ENCODE results near the gene HOXA6.

The HOXA6 gene

GRCh38 chr7:27111751-27112277 is 35.8 kb downstream of the HOXA6 start:
- DNase-seq (ENCODE audit: low read depth in 2 of 3, low spot score in 1 of 3) = no peak

- DNase-seq (ENCODE audit: low read depth in 2 of 3, low spot score in 1 of 3) = no peak
Observed at GRCh38 chr7:27111042-27111750, 36.4 kb downstream of the HOXA6 start.

- DNase-seq (ENCODE audit: low read depth in 2 of 3, low spot score in 1 of 3) = no peak
Observed at GRCh38 chr7:27110186-27111031, 37.2 kb downstream of the HOXA6 start.

DNA sequence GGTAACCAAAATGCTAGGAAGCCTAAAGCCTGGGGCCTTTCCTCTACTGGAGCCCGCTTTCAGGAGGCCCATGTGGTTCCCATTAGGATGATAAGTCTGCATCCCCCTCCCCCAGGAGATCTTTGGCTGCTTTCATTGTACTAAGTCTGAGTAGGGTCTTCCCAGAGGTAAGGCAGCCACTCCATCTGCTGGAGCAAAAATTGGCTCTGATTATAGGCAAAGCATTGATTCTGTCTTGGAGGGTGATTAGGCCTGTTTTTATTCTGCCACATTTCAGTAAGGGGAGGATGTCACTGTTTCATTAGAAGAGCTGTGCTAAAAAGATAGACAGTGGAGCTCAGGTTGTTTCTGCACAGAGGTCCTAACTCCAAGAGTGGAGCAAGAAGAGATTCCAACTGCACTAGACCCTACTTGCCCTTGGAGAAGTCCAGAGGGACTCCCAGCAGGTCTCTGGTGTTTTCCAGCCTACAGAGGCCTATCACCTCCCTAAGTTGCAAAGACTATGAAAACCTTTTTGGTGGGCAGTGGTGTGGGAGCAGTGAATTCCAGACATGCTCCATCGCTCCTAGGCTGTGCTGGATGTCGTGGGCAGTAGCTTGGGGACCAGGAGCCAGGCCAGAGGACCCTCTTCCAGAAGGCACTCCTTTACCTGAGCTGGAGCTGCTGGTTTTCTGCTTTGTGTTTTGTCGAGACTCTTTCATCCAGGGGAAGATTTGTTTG is 37.9 kb downstream of the HOXA6 start:
- no peak for DNase-seq (ENCODE audit: low read depth in 2 of 3, low spot score in 1 of 3)

- no peak for DNase-seq (ENCODE audit: low read depth in 2 of 3, low spot score in 1 of 3)
Observed at GRCh38 chr7:27108390-27109127, 39.0 kb downstream of the HOXA6 start.

DNA sequence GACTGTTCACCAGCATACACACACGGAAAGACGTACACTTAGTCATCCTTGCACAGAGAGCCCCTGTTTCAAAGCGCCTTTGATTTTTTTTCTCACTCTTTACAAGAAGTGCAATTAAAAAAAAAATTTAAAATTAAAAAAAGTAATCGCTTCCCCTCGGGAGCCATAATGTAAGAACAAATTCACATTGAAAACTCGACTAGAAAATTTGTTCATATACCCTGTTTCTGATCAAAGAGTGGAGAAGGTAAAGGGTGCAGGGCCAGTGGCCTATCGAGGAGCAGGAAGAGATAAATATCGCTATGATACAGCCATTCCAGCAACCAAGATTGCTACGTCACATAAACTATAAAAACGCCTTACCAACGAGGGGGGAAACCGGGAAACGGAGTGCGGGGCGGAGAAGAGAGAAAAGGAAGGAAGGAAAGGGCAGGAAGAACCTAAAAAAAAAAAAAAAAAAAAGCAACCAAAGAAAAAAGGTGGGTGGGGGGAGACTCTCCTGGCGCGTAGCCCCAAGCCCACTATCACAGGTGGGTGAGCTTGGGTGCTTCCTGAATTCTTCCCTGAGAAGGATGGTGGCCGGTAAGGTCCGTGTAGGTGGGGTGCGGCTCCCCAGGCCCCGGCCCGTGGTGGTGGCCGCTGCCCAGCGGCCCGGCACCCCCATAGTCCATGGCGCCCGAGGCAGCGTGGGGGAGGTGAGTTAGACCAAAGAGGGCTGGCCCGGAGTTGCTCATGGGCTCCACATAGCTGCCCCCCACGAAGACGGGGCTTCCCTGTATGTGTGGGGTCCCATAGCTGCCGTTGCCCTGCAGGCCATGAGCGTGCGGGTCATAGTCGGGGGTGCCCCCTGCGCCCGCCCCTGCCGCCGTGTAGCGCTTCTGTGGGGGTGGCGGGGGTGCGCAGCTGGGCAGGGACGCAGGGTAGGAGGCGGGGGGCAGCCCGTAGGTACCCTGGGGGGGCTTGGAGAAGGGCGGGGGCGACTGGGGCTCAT is 39.9 kb downstream of the HOXA6 start:
- DNase-seq (ENCODE audit: low read depth in 2 of 3, low spot score in 1 of 3) = no peak

GRCh38 chr7:27106901-27107240 is 40.7 kb downstream of the HOXA6 start:
- DNase-seq (ENCODE audit: low read depth in 2 of 3, low spot score in 1 of 3) = no peak

DNA sequence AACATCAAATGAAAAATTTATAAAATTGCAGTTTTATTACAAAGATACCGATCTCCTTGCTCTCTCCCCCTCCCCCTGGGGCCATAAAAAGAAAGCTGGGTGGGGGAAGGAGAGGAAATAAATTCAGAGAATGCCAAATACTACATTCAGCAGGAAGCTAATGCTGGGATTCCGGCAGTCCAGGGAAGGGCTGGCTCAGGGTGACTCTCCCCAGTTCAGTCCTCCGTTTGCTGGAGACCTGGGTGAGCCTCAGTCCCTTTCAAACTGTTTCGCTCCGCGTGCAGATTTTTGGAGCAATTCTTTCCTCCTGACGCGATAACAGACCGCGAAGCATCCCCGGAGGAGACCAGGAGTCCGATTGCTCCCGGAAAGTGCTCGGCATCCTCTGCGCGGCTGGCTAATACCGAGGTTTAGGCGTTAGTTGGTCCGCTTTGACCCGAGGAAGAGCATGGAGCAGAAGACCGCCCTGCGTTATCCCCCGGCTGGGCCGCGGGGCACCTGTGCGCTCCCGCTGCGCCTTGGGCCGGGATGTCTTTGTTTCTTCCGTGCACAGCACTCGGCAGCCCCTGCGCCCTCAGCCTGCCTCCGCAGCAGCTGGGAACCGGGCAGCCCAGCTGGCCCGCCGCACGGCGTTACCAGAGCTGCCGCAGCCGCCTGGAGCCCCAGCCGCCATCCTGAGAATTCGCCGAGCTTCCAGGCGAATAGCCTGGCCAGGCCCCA is 41.2 kb downstream of the HOXA6 start:
- DNase-seq (ENCODE audit: low read depth in 2 of 3, low spot score in 1 of 3) = no peak

- no peak for DNase-seq (ENCODE audit: low read depth in 2 of 3, low spot score in 1 of 3)
Observed at GRCh38 chr7:27105301-27106031, 42.1 kb downstream of the HOXA6 start.

GRCh38 chr7:27104341-27105058 is 43.1 kb downstream of the HOXA6 start:
- no peak for DNase-seq (ENCODE audit: low read depth in 2 of 3, low spot score in 1 of 3)

- no peak for DNase-seq (ENCODE audit: low read depth in 2 of 3, low spot score in 1 of 3)
Observed at GRCh38 chr7:27103489-27104226, 43.9 kb downstream of the HOXA6 start.

GRCh38 chr7:27102581-27103442 is 44.8 kb downstream of the HOXA6 start, which contains the start of gene HOXA2:
TSS of gene HOXA2 (minus strand) at chr7:27102683. CDS start at chr7:27102500, 183 bp downstream.
- no peak for DNase-seq (ENCODE audit: low read depth in 2 of 3, low spot score in 1 of 3)

DNA sequence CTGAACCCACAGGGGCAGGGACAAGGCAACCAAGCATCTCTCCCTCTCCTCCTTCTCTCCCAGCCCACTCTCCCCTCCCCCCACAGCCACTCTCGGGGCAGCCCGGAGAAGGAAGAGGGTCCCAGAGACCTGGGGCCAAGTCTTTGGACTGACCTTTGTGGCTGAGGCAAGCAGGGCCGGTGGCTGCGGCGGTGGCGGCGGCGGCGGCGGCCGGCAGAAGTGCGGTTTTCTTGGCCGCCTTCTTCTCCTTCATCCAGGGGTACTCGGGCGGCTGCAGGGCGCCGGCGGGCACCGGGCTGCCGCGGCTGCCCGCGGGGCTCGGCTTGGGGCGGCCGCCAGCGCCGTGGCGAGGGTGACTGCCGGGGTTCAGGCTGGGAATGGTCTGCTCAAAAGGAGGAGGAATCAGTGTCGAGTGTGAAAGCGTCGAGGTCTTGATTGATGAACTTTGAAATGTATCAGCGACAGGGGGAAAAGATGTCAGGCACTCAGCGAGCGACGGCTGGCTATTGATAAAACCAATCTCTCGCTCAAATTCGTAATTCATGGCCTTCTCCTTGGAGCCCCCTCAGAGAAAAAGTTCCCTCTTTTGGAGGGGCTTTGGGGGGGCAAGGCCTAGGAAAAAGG is 45.5 kb downstream of the HOXA6 start:
- no peak for DNase-seq (ENCODE audit: low read depth in 2 of 3, low spot score in 1 of 3)

GRCh38 chr7:27101171-27101956 is 46.2 kb downstream of the HOXA6 start:
- no peak for DNase-seq (ENCODE audit: low read depth in 2 of 3, low spot score in 1 of 3)

DNA sequence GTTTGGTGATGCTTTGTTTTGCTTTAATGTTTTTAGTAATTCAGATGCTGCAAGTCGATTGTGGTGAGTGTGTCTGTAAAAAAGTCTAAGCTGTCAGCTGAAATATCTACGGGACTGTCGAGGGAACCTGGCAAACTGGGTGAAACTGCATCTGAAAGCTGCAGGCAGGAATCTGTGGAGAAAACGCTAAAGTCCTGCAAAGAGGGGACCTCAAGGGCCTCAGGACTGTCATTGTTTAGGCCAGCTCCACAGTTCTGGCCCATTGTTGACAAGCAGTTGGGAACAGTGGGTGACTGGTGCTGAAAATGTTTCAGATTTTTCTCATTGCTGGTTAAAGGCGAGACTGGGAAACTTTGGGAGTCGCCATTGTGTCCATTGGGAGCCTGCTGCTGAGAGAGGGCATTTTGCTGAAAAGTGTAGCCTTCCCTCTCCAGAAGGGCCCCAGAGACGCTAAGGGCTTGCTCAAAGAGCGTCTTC is 46.8 kb downstream of the HOXA6 start:
- no peak for DNase-seq (ENCODE audit: low read depth in 2 of 3, low spot score in 1 of 3)

Measured in stimulated activated CD4-positive, alpha-beta T cell treated with anti-CD3 and anti-CD28 coated beads, Interleukin-12 subunit alpha, Interleukin-12 subunit beta, amount 100 ng/mL, for 48 hours (primary cell).